Tibial nerve (tissue), 4 donors: ENCODE data around the gene IFITM2. TPM values are rescaled to one million over a fixed set of nuclear protein-coding genes. Genes with fewer than 3 reads are reported as not detected.
"Not testable (repeated sequence)": the region's sequence is repeated elsewhere in the genome, so short reads cannot be mapped to it uniquely, and the experiment has no call there.

Source experiments
- DNase-seq, 2 donors: peaks; one replicate each; pipeline ENCODE4 v3.0.0-alpha.2; 2019; ENCODE audit warnings: low spot score in 2 of 2
- H3K27ac ChIP-seq, 4 donors: fragments of 200-600 bp; sonication (generic) in 3 of 4; one replicate each; pipeline ENCODE4 v1.5.1; 2017 to 2019; ENCODE audit warnings: mild to moderate bottlenecking in 1 of 4
- H3K27me3 ChIP-seq, 2 donors: fragments of 200-600 bp; sonication (generic) in 1 of 2; one replicate each; pipeline versions ENCODE4 v1.5.1 to v1.6.0; 2017 to 2019
- H3K36me3 ChIP-seq, 3 donors: fragments of 200-600 bp; sonication (generic); one replicate each; pipeline ENCODE4 v1.5.1; 2018 to 2019
- H3K4me1 ChIP-seq, 4 donors: fragments of 200-600 bp; sonication (generic) in 3 of 4; one replicate each; pipeline ENCODE4 v1.5.1; 2017 to 2019
- H3K4me3 ChIP-seq, 4 donors: fragments of 200-600 bp; sonication (generic) in 3 of 4; one replicate each; pipeline ENCODE4 v1.5.1; 2017 to 2019; ENCODE audit warnings: mild to moderate bottlenecking in 1 of 4, moderate library complexity in 1 of 4
- H3K9me3 ChIP-seq, 4 donors: fragments of 200-600 bp; sonication (generic) in 3 of 4; one replicate each; pipeline ENCODE4 v1.5.1; 2017 to 2019
- CTCF ChIP-seq, 5 experiments: fragments of 200-600 bp in 3 of 5; fragments of 450-650 bp in 2 of 5; sonication (generic) in 3 of 5; IDR thresholded peaks; one replicate each; pipeline ENCODE4 v1.5.1; 2016 to 2019; ENCODE audit warnings: antibody characterized with exemption in 5 of 5, mild to moderate bottlenecking in 3 of 5, moderate library complexity in 2 of 5
- EP300 ChIP-seq, 2 donors: sonication (generic); formaldehyde crosslinking; IDR thresholded peaks; one replicate each; pipeline ENCODE4 v1.6.1; 2017; ENCODE audit warnings: antibody characterized with exemption in 2 of 2, mild to moderate bottlenecking in 1 of 2
- POLR2A ChIP-seq, 2 donors: fragments of 450-650 bp; IDR thresholded peaks; one replicate each; pipeline ENCODE4 v1.6.1; 2017; ENCODE audit warnings: antibody characterized with exemption in 2 of 2, mild to moderate bottlenecking in 2 of 2, moderate library complexity in 2 of 2
- WGBS, 2 donors: methylation state at CpG; one replicate each; pipeline ENCODE4 v1.1.5; 2018; 5-methylcytosine and 5-hydroxymethylcytosine counted together
- total RNA-seq, 4 donors: library from RNA; depleted of rRNA; stranded (reverse); fragments of >200 nt; gene quantifications; one replicate each; pipeline ENCODE4 v1.1.0, GENCODE V29; 2016

The IFITM2 gene
- total RNA-seq, 4 donors from 2014 or later: 258 to 624 (median 292) TPM

DNA sequence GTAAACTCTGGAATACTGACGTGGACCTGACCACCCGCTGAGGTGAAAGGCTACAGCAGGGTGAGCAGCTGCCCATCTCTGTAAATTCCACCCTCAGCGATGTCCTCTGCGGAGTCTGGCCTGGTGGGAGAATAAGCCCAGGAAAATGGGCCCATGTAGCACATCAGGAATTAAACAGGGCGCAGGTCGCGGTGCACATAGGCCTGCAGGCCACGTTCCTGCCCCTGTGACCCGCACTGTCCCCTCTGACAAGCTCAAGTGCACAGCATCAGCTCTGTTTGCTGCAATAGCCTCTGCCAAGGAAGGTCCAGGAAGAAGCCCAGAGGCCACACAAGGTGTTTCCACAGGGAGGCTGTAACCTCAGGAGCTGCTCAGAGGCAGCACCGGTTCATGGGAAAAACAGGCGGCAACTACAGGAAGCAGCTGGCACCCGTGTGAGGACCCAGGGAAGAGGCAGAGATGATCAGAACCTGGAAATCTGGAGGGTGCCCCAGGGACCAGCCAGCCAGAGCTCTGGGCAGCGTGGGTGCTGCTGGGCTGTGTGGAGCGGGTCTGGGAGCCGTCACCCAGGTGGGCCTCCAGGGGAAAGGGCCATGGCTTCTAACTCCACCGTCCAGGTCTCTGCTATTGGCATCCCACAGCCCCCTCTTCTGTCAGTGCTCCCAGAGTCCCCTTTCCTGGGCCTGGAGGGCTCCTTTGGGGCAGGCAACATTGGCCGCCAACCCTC is 808 bp upstream of the IFITM2 start:
- H3K4me1 ChIP-seq: peaks cover 0 to 49% (median 27%) of the 10 kb centered on the region in 4 donors
- DNase-seq: no peak
- TF ChIP-seq EP300 (IDR thresholded peaks at IDR 0.05): no peak
- no peak for TF ChIP-seq POLR2A (IDR thresholded peaks at IDR 0.05)
- no peak for TF ChIP-seq CTCF (IDR thresholded peaks at IDR 0.05)
- WGBS, 2 donors: 84 to 88% methylated on average over 17 of the region's 17 CpGs
- no peaks in the 10 kb centered on the region for H3K27me3 ChIP-seq
- H3K4me3 ChIP-seq: no peak overlapping the region
- H3K9me3 ChIP-seq: no peaks in the 10 kb centered on the region
- H3K36me3 ChIP-seq: no peaks in the 10 kb centered on the region
- H3K27ac ChIP-seq: peak overlapping the region; percentile 17 to 94 (median 87)

DNA sequence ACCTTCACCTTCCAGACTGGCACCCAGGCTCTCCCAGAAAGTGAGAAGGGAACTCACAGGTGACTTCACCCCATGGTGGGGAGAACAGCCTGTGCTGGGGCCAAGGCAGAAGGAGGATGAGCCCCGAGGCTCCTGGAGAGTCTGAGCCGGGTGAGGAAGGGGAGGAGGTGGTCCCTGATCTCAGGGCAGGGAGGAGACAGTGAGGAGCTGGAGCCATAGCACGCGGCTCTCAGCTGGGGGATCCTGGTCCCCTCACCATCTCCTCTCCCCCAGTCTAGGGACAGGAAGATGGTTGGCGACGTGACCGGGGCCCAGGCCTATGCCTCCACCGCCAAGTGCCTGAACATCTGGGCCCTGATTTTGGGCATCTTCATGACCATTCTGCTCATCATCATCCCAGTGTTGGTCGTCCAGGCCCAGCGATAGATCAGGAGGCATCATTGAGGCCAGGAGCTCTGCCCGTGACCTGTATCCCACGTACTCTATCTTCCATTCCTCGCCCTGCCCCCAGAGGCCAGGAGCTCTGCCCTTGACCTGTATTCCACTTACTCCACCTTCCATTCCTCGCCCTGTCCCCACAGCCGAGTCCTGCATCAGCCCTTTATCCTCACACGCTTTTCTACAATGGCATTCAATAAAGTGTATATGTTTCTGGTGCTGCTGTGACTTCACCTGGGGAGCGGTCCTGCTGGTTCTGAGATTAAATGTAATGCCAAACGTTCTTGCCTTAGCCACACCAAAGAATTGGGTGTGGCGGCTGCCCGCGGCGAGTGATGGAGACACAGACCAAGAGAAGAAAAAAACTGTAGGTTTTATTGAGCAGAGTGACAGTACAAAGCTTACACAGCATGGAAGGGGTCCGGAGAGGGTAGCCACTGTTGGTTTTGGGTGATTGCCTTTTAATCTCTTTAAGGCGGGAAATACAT is 1.4 kb downstream of the IFITM2 start:
- not testable (repeated sequence) for H3K36me3 ChIP-seq, DNase-seq, H3K27me3 ChIP-seq, H3K9me3 ChIP-seq
- H3K27ac ChIP-seq: peak overlapping the region; percentile 73 to 94 (median 87)
- peaks cover 0 to 68% (median 42%) of the 10 kb centered on the region in 4 donors for H3K4me1 ChIP-seq
- 28 to 29% methylated on average over 22 to 23 of the region's 24 CpGs for WGBS, 2 donors
- H3K4me3 ChIP-seq: peak overlapping the region; percentile 33 to 58 (median 48)

- WGBS, 2 donors: 0 to 3% methylated on average over 2 to 6 of the region's 18 CpGs
- TF ChIP-seq EP300 (IDR thresholded peaks at IDR 0.05): peak in 1 of 2 donors; percentile 48
- TF ChIP-seq CTCF (IDR thresholded peaks at IDR 0.05): peak in 1 of 5 experiments; percentile 10
- H3K36me3 ChIP-seq, H3K9me3 ChIP-seq, DNase-seq, H3K27me3 ChIP-seq: not testable (repeated sequence)
- peak overlapping the region; percentile 73 to 94 (median 87) for H3K27ac ChIP-seq
- H3K4me3 ChIP-seq: peak overlapping the region; percentile 33 to 58 (median 48)
- peaks cover 0 to 64% (median 39%) of the 10 kb centered on the region in 4 donors for H3K4me1 ChIP-seq
Observed at GRCh38 chr11:309979-310572, 2.5 kb downstream of the IFITM2 start.

DNA sequence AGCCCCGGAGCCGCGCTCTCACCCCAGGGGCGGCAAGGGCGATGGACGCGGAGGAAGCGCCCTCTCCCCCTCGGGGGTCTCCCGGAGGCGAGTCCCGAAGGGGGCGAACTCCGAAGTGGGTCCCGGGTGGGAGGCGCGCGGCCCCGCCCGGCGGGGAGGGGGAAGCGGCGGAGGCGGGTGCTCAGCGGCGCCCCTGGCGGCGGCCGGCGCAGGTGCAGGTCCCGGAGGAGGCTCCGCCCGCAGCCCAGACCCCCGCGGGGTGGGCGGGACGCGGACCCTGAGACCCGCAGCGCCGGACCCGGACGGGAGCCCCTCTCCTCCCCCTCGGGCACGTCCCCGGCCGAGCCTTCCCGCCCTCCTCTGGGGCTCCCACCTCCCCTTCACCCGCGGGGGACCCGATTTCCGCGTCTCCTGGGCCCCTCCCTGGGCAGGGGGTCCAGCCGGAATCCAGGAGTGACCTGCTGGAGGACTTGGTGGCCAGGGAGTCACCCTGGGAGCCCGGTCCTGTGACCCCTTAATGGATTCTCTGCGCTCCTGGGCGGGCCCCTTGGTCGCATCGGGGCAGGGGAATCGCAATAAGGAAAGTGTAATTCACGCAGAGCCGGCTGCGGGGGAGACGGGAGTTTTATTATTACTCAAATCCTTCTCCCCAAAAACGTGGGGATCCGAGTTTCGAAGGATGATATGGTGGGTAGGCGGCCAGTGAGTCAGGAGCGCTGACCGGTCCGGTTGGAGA is 3.6 kb downstream of the IFITM2 start:
- peak overlapping the region; percentile 66 to 92 (median 90) for H3K27ac ChIP-seq
- H3K36me3 ChIP-seq, H3K9me3 ChIP-seq, DNase-seq, H3K27me3 ChIP-seq: not testable (repeated sequence)
- H3K4me3 ChIP-seq: peak overlapping the region in 3 of 4 donors; percentile 29 to 47 (median 35)
- H3K4me1 ChIP-seq: peaks cover 0 to 65% (median 35%) of the 10 kb centered on the region in 4 donors
- WGBS, 2 donors: 4% methylated on average over 5 to 9 of the region's 71 CpGs

DNA sequence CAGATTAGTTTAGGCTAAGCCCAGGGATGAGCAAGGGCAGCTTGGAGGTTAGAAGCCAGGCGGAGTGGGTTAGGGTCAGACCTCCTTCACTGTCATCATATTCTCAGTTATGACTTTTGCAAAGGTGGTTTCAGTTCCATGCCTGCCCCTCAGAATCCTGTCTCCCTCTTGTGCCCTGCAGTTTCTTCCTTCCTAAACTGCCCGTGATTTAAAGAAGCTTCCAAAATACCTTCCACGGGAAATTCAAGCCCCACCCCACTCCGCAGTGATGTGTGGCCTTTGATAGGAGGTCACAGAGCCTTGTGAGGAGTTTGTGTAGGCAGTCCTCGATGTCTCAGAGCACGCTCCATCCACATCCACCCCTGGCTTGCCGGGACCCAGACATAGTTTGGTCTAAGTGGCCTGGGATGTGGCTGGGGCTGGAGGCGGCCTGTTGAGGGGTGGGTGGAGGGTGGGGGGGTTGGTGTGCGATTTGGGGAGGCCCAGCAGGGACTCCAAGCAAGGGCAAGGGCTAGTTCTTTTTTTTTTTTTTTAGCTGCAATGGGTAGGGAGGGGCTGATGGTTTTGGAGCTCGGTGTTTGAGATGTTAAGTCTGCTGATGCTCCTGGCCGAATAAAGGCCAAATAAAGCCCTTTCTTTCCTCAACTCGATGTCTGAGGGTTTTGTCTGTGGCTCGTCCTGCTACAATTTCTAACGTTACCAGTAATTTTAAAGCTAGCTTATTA is 4.6 kb downstream of the IFITM2 start:
- Histone ChIP-seq H3K27me3 (no peaks in the 10 kb centered on the region), H3K9me3 (no peaks in the 10 kb centered on the region), H3K27ac (peak overlapping the region; percentile 66 to 92 (median 90)), H3K36me3 (no peaks in the 10 kb centered on the region), H3K4me1 (peaks cover 0 to 67% (median 31%) of the 10 kb centered on the region in 4 donors), H3K4me3 (peak overlapping the region in 3 of 4 donors; percentile 29 to 47 (median 35))
- TF ChIP-seq POLR2A (IDR thresholded peaks at IDR 0.05) (no peak), CTCF (IDR thresholded peaks at IDR 0.05) (no peak), EP300 (IDR thresholded peaks at IDR 0.05) (no peak)
- DNase-seq: no peak
- WGBS, 2 donors: 27 to 38% methylated on average over 14 of the region's 14 CpGs
